Coronary artery (tissue), 2 donors: ENCODE data around the gene ERC1.

Experiments
- DNase-seq: peaks from one replicate; pipeline ENCODE4 v3.0.0-alpha.2; 2017; ENCODE audit warnings: low spot score
- H3K27ac ChIP-seq, 2 donors: fragments of 200-600 bp; sonication (generic); one replicate each; pipeline ENCODE4 v1.5.1; 2016 to 2019
- H3K4me3 ChIP-seq: fragments of 200-600 bp; sonication (generic); 2 replicates; pipeline ENCODE4 v1.5.1; 2016; ENCODE audit warnings: mild to moderate bottlenecking, moderate library complexity
- TF ChIP-seq, protein P1 (sequence below): fragments of 200-600 bp; sonication (generic); IDR thresholded peaks from one replicate; pipeline ENCODE4 v1.5.1; 2019; ENCODE audit warnings: antibody characterized with exemption

ERC1 gene

DNA sequence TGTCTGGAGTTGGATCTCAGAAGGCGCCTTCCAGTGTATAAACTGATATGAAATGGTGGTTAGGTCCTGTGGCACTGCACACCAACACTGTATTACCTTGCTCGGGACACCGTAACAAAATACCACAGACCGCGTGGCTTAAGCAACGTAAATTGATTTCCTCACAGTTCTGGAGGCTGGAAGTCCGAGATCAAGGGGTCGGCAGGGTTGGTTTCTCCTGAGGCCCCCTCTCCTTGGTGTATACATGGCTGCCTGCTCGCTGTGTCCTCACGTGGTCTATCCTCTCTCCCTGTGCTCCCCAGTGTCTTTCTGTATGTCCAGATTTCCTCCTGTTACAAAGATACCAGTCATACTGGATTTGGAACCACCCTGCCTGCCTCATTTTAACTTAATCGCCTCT, 475.0 kb downstream of the ERC1 start:
- Histone ChIP-seq H3K4me3 (no peak overlapping the region), H3K27ac (no peak overlapping the region)
- DNase-seq = no peak
- TF ChIP-seq, protein P1, sequence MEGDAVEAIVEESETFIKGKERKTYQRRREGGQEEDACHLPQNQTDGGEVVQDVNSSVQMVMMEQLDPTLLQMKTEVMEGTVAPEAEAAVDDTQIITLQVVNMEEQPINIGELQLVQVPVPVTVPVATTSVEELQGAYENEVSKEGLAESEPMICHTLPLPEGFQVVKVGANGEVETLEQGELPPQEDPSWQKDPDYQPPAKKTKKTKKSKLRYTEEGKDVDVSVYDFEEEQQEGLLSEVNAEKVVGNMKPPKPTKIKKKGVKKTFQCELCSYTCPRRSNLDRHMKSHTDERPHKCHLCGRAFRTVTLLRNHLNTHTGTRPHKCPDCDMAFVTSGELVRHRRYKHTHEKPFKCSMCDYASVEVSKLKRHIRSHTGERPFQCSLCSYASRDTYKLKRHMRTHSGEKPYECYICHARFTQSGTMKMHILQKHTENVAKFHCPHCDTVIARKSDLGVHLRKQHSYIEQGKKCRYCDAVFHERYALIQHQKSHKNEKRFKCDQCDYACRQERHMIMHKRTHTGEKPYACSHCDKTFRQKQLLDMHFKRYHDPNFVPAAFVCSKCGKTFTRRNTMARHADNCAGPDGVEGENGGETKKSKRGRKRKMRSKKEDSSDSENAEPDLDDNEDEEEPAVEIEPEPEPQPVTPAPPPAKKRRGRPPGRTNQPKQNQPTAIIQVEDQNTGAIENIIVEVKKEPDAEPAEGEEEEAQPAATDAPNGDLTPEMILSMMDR = no peak

DNA sequence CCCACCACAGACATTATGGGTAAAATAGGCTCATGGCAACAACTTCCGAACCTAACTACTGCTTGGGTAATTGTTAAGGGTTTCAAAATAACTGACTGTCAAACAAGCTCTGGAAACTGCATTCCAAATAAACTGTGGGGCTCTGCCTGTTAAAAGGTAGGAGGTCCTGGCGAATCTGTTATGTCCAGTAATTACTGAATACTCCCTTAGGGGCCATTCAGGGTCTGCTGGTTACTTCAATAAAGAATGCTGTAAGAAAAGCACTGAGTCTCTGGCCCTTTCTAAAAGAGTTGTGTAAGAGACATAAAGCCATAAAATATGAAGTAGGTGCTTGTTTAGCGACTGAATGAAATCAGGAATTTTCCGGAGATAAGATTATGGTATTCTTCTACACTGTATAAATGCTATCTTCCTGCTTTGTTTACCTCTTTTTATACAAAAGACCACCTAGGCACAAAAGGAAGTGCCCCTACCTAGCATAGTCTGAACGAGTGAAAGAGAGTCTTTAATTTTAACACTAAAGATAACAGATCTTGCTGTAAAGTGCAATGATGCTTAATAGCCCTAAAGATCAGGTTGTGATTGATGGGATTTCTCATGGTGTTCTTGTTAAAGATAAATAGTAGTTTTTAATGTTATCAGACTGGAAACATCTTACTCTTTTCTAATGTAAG, 475.6 kb downstream of the ERC1 start:
- TF ChIP-seq, protein P1 = no peak
- DNase-seq = no peak
- no peak overlapping the region for H3K4me3 ChIP-seq
- H3K27ac ChIP-seq = no peak overlapping the region

DNA sequence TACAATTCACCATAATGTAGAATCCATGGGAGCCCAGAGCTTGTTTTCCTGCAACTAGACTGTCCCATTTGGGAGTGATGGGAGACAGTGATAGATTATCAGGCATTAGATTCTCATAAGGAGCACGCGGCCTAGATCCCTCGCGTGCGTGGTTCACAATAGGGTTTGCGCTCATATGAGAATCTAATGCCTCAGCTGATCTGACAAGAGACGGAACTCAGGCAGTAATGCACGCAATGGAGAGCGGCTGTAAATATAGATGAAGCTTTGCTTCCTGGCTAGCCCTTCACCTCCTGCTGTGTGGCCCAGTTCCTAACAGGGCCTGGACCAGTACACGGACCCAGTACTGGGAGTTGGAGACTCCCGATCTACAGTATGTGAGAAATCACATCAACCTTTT, 476.7 kb downstream of the ERC1 start:
- DNase-seq = no peak
- TF ChIP-seq, protein P1 = no peak
- H3K4me3 ChIP-seq = no peak overlapping the region
- no peak overlapping the region for H3K27ac ChIP-seq

DNA sequence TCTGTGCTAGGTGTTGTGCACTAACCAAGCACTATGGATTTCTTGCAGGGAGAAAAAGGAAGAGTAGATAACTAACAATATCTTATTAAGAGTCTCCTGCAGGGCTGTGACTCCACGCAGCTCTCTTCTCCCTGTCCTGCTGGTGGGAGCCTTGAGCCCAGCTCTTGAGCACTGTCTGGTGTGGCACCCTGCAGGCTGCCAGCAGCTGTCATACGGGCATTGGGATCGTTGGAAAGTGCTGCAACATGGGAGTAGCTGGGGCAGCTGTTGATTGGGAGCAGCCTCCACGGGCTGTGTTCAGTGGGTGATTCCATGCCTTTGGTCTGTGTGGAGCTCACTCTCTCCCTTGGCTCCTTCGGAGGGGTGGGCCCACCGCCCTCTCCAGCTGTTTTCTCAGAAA, 478.0 kb downstream of the ERC1 start:
- Histone ChIP-seq H3K27ac (peak overlapping the region in 1 of 2 donors; percentile 49), H3K4me3 (no peak overlapping the region)
- TF ChIP-seq, protein P1 = no peak
- DNase-seq = no peak

DNA sequence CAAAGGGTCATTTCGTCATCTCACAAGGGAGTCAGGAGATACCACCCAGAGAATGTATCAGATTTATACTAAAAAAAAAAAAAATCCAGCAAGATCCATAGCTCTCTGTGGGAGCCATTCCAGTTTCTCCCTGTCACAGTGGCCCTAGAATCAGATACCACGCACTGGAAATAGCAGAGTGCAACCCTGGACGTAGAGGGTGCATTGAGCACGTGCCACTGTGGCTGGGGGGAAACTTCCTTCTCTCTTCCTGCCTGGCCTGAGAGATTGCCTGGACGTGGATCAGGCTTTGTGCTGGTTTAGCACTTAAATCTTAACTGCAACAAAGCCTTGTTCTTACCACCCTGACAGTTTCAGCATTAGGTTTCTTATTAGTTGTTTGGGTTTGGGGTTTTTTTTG, 479.0 kb downstream of the ERC1 start:
- no peak overlapping the region for H3K4me3 ChIP-seq
- no peak for DNase-seq
- TF ChIP-seq, protein P1 = no peak
- H3K27ac ChIP-seq = peak overlapping the region in 1 of 2 donors; percentile 49

DNA sequence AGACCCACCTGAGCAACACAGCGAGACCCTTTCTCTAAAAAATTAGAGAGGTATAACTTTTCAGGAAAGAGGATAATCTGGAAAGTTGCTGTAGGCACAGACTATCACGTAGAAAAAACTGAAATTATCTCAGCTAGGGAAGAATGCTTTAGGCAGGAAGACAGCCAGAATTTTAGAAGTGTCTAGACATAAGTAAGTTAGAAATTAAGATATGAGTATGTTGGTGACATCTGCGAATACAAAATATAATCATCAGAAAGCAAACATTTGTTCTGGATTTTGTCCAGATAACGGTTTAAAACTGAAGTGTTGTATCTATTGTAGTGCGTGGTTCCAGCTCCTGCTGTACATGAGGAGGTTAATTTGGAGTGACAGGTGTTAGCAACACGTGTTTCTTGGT, 480.2 kb downstream of the ERC1 start:
- TF ChIP-seq, protein P1 = no peak
- H3K27ac ChIP-seq = peak overlapping the region in 1 of 2 donors; percentile 15
- no peak overlapping the region for H3K4me3 ChIP-seq
- DNase-seq = no peak

DNA sequence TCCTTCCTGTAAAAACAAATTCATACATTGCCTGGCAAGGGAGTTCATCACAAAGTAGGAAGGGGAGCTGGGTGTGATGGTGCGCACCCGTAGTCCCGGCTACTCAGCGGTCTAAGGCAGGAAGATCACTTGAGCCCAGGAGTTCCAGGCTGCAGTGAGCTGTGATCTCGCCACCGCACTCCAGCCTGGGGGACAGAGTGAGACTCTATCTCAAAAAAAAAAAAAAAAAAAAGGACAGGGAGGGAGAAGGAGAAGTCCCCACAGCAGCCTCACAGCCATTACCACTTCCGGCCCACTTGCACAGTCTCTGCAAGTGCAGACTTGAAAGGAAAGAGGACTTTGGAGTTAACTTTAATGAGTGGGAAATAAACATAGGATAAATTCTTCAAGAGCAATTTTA, 482.4 kb downstream of the ERC1 start:
- DNase-seq = no peak

More for the DNA sequence above, 482.4 kb downstream of the ERC1 start:
- no peak overlapping the region for H3K4me3 ChIP-seq
- TF ChIP-seq, protein P1 = no peak
- H3K27ac ChIP-seq = peak overlapping the region; percentile 54 to 80
